GM21576 (cell line): ENCODE data around the gene CES2.
A peak's percentile ranks its signal among the peaks of the same experiment; 100 is the strongest.
"Not testable (repeated sequence)": the region's sequence is repeated elsewhere in the genome, so short reads cannot be mapped to it uniquely, and the experiment has no call there.

Experiments used
- ATAC-seq: cut with Tn5 transposase; IDR thresholded peaks from one replicate; pipeline ENCODE4 v1.9.1; 2021; ENCODE audit warnings: mild to moderate bottlenecking, moderate library complexity; ENCODE audit not compliant: unreplicated experiment

The CES2 gene

GRCh38 chr16:66950971-66951790 lies 15.9 kb downstream of the CES2 start:
- no peak for ATAC-seq

GRCh38 chr16:66952430-66953110 lies 17.3 kb downstream of the CES2 start:
- ATAC-seq: no peak

GRCh38 chr16:66953462-66954096 lies 18.3 kb downstream of the CES2 start:
- no peak for ATAC-seq

GRCh38 chr16:66954097-66954659 lies 18.9 kb downstream of the CES2 start:
- ATAC-seq: peak; percentile 42

GRCh38 chr16:66955363-66956153 lies 20.2 kb downstream of the CES2 start:
- not testable (repeated sequence) for ATAC-seq

GRCh38 chr16:66956154-66956457 lies 20.8 kb downstream of the CES2 start:
- not testable (repeated sequence) for ATAC-seq

- no peak for ATAC-seq
These were observed 23.8 kb downstream of the CES2 start for GRCh38 chr16:66958857-66959703.

- ATAC-seq: no peak
These were observed 24.4 kb downstream of the CES2 start for GRCh38 chr16:66959704-66960161.

GRCh38 chr16:66960270-66960669 lies 25.0 kb downstream of the CES2 start:
- no peak for ATAC-seq

- ATAC-seq: peak; percentile 69
These were observed 25.9 kb downstream of the CES2 start, which contains the start of gene CES3 for GRCh38 chr16:66961065-66961744. CES3 (plus strand) TSS chr16:66961266; CDS start chr16:66961308, 42 bp downstream.

GRCh38 chr16:66961914-66962313 lies 26.6 kb downstream of the CES2 start:
- no peak for ATAC-seq

GRCh38 chr16:66964049-66964448 lies 28.7 kb downstream of the CES2 start:
- ATAC-seq: no peak

GRCh38 chr16:66968847-66969246 lies 33.5 kb downstream of the CES2 start:
- ATAC-seq: no peak

- no peak for ATAC-seq
These were observed 35.7 kb downstream of the CES2 start for GRCh38 chr16:66970775-66971720.

GRCh38 chr16:66972983-66973382 lies 37.7 kb downstream of the CES2 start:
- ATAC-seq: no peak

- ATAC-seq: no peak
These were observed 38.4 kb downstream of the CES2 start for GRCh38 chr16:66973716-66974115.

- ATAC-seq: not testable (repeated sequence)
These were observed 39.0 kb downstream of the CES2 start for GRCh38 chr16:66974156-66974931.
